Measurements from ENCODE around the gene TWNK.
"Not testable (repeated sequence)": the region's sequence is repeated elsewhere in the genome, so short reads cannot be mapped to it uniquely, and the experiment has no call there.

TWNK gene

DNA sequence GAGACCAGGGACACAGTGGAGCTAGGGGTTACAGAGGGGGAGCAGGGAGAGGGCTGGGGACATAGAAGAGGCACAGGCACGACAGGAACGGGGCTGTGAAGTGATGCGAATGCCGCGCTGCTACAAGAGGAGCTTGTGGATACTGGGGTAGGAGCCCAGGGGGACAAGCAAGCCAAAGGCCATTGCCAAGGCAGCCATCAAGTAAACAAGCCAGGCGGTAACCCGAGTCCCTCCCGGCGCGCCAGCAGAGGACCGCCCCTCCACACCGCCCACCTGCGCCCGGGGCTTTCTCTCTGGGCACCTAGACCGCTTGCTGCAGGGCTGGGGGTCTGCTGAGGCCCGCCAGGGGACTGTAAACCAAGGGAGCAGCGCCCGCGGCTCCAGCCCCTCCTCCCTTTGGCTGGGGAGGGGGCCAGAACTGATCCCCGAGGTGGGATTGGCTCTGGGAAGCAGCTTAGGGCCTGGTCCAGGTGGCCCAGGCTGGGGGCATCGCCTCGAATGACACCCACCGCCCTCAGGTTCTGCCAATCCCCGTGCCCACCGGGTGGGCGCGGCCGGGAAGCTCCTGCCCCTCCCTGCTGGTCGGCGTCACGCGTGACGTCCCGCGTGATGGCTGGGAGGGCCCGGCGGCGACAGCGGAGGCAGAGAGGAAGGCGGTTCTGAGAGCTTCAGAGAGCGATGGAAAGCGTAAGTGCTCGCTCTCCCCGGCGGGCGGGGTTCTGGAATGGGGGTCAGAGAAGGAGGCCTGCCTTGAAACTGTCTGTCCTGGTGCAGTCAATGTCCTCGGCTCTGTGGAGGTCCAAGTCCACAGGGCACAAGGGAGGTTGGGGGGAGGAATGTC lies 44.7 kb downstream of the TWNK start:
- DNase-seq = peak; percentile 59 to 68

DNA sequence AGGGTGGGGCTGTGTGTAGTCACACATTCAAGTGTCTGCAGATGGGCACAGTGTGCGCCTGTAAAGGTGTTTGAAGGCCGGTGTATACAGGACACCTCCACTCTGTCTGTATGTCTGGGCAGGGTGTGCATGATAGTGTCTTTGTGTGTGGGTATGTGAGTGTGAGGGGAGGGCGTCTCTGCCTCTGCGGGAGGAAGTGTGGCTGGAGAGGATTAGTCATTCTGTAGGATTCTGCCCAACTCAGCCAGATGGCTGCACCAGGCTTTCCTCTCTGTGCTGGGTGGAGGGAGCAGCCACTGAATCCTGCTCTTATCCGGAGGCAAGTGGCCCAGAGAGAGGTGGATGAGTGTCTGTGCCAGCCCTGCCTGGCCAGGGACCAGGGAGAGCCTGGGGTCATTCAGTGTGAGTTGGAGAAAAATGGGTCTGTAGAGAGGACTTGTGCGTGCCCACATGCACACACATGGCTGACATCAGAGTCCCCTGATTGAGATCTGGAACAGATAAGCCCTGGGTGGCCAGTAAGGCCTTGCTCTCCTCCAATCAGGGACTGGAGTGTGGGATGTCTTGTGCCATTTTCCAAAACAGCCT lies 45.4 kb downstream of the TWNK start:
- DNase-seq = peak in 1 of 2 donors; percentile 97

DNA sequence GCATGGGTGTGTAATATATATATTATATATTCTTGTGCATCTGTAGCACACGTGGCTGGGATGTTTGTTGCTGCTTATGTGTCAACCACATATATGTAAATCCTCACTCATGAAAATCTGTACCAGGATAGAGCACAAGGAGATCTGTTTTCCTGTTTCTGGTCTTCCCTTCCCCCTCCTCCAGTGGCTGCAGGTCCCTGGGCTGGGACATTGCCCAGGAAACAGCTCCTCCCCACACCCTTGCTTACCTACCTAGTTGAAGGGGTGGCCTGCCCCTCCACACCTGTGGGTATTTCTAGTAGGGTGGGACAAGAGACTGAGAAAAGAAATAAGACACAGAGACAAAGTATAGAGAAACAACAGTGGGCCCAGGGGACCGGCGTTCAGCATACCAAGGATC lies 45.9 kb downstream of the TWNK start:
- no peak for DNase-seq

DNA sequence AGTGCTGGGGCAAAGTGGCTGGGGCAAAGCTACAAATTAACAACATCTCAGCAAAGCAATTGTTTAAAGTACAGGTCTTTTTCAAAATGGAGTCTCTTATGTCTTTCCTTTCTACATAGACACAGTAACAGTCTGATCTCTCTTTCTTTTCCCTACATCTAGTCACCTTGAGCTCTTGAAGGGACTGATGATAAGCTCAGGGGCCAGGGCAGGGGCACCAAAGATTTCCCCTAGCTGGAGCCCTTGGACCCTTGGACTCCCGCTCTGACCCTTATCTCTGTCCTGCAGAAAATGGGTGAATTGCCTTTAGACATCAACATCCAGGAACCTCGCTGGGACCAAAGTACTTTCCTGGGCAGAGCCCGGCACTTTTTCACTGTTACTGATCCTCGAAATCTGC lies 47.1 kb downstream of the TWNK start:
- not testable (repeated sequence) for DNase-seq

DNA sequence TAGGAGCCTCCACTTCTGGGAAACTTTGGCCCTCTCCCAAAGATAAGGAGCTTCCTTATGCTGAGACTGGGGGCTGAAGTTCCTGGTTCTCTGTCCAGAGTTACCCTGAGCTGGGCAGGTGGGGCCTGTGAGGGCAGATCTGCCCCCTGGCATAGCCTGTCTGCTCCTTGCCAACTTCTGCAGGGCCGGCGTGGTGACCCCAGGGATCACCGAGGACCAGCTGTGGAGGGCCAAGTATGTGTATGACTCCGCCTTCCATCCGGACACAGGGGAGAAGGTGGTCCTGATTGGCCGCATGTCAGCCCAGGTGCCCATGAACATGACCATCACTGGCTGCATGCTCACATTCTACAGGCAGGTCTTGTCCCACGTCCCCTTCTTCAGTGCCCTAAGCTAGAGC lies 48.0 kb downstream of the TWNK start:
- DNase-seq = no peak

DNA sequence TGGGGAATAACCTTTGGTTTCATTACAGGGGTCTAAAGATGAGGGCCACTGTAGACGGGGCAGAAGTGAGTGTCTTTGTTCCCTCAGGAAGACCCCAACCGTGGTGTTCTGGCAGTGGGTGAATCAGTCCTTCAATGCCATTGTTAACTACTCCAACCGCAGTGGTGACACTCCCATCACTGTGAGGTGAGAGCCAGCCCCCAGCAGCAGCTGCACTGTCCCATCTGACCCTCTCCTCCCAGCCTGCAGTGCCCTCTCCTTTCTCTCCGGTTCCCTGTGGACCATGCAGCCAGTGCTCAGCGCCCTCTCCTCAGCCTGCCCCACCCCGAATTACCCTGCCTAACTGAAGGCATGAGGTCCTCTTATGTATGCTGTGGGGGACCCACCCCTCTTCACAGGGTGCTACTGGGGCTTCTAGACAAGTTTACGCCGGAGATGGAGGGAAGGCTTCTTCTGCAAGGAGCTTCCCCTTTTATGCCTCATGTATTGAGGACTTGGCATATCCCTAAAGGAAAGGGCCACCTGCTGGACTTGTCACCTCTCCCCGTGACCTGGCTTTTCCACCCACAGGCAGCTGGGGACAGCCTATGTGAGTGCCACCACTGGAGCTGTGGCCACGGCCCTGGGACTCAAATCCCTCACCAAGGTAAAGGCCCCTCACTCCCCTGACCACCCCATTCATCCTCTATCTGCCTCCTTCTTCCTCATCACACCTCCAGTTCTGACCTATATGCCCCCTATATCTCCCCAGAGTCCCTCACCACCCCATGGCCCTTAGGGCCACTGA lies 48.8 kb downstream of the TWNK start:
- DNase-seq = no peak

DNA sequence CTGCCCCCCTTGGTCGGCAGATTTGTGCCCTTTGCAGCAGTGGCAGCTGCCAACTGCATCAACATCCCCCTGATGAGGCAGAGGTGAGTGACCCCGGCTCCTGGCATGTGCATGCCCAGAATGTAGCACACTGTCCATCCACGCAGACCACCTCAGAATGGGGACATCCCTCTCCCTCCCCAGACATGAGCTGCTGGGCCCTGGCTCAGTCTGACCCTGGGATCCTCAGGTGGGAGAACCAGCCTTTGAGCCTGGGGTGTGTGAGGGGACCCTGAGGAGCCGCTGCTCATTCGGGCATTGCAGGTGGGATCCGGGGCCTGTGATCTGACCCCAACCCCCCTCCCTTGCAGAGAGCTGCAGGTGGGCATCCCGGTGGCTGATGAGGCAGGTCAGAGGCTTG lies 49.4 kb downstream of the TWNK start:
- DNase-seq = no peak

DNA sequence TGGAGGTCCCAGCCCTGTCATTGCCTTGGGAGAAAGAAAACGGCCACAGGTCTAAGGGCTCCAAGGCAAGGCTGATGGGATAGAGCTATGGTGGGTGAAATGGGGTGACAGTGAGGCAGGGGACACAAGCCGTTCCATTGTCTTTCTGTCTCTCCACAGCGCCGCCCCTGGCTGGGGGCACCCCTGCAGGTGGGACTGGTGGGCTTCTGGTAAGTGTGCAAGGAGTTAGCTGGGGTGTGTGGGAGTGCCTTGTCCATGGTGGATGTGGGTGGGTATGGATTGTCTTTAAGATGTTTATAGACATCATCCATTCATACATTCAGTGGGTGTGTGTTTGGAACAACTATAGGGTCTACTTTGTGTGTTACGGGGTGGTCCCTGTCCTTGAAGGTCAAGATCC lies 51.1 kb downstream of the TWNK start:
- no peak for DNase-seq

DNA sequence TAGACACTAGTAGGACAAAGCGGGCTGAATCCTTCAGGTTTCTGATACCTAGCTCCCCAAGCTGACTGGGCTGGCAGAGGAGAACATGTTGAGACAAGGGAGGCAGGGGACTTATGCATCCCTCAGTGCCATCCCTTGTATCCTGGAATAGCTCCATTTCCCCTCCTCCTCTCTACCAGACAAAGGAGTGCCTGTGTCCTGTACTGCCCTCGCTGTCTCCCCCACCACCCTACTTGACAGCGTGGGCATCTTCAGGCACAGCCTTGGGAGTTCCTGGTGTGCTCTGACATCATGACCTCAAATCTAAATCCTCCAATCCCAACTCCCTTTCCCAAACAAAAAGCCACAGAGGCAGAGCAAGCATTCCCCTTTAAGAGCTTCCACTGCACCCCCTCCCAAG lies 52.7 kb downstream of the TWNK start:
- DNase-seq = no peak

DNA sequence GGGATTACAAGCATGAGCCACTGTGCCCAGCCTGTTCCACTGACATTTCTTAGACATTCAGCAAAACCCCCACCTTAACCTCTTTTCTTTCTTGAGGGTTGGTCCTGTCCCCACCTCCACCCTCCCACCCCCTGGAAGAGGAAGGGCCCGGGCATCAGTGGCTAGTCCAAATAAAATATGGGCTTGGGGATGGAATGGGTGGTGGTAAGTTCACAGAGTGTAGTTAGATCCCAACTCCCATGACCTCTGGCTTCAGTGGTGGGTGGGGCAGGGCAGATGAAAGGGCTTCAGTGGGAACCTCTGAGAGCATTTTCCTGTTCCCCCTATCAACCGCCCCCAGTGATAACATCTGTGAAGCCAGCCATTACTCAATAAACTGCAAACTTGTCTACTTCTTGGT lies 53.5 kb downstream of the TWNK start:
- no peak for DNase-seq

DNA sequence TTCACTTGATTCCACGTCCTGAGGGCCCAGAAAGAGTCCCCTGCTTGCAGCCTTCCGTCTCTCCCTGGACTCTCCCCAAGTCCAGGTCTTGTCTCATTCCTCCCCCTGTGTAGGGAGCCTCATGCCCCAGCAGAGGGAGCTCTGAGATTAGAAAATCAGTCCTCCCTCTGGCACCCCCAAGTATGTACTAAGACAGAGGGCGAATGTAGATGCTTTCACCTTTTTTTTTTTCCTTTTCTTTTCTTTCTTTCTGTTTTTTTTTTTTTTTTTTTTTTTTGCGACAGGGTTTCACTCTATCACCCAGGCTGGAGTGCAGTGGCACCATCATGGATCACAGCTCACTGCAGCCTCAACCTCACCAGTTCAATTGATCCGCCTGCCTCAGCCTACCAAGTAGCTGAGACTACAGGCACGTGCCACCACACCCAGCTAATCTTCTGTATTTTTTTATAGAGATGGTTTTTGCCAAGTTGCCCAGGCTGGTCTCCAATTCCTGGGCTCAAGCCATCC lies 54.0 kb downstream of the TWNK start:
- peak; percentile 19 to 74 for DNase-seq

DNA sequence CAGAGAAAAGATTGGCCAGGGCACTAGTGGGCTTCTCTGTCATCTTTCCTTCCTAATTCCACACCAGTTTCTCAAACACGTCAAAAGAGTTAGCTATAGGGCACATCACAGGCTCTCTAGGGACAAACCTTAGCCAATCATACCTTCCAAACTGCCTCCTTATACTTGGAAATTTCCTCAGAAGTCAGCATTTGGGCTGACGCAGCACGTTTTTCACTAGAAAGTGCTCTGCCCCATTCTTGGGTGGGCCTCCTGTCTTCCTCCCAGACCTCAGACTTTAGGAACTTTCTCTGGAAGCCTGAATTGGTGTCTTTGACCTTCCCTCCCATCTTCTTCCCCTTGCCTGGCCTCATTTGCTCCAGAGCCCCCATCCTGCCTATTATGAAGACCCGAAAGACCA lies 54.8 kb downstream of the TWNK start:
- DNase-seq = no peak

DNA sequence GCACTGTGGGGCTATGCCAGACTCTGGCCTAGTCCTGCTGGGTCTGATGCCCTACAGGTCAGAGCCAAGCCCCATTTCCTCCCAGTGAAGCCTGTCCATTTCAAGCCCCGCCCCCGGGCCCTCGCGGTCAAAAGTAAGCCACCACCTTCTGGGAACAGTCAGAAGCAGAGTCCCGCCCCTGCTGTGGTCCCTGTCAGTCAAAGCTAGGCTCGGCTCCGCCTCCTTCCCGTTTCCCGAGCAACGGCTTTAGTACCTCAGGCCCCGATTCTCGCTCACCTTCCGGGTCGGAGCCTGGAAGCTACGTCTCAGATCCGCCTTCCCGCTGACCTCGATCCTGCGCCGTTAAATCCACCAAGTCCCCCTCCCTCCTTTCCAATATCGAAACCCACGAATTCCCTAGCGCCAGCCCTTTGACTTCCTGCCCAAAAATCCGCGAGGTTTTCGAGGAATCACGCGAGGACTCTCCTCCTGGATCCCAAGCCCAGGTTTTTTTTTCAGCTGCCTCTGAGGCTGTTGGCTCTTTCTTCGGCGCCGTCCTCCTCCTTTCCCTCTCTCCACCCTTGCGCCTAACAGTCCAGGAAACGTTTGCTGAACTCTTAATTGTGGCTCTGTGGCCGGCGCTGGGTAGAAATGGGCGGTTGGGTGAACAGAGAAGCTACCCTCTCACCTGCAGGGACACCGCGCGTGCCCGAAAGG lies 55.5 kb downstream of the TWNK start:
- peak; percentile 79 to 80 for DNase-seq

DNA sequence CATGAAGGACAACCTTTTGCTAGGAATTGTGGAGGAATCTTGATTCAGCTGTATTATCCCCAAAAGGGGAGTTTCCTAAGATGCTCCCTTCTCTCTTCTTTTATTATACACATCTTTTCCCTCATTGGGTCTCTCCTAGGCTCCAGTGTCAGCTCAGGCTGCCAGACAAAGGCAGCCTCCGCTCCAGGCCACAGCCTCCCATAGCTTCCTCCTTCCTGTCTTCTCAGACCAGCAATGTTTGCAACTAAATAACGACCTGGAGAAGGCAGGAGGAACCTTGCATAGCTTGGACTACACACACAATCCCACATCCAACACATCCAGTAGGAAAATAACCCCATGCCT lies 56.0 kb downstream of the TWNK start:
- no peak for DNase-seq

Measured in bone marrow (tissue), 2 donors.